GM23338 (cell line): Measurements from ENCODE around the gene RNF186.

Experiments used
- CREB1 ChIP-seq: fragments of 250-450 bp; sonication (Bioruptor Pico); IDR thresholded peaks from 2 replicates; pipeline ENCODE4 v1.5.0; 2020; ENCODE audit warnings: low read depth, mild to moderate bottlenecking, moderate library complexity
- EZH2 ChIP-seq: fragments of 200-600 bp; sonication (generic); IDR thresholded peaks from one replicate; pipeline ENCODE4 v1.8.0; 2017; ENCODE audit warnings: antibody characterized with exemption, mild to moderate bottlenecking, low read depth; ENCODE audit not compliant: unreplicated experiment
- EZH2phosphoT487 ChIP-seq: fragments of 200-600 bp; sonication (generic); IDR thresholded peaks from one replicate; pipeline ENCODE4 v1.8.1; 2018; ENCODE audit warnings: antibody characterized with exemption; ENCODE audit not compliant: unreplicated experiment
- NANOG ChIP-seq: IDR thresholded peaks from 2 replicates; pipeline ENCODE4 v1.6.1; 2016; ENCODE audit warnings: antibody characterized with exemption, borderline replicate concordance
- POLR2AphosphoS5 ChIP-seq: IDR thresholded peaks from 2 replicates; pipeline ENCODE4 v1.6.1; 2016; ENCODE audit warnings: antibody characterized with exemption, low read depth
- STAT1 ChIP-seq: IDR thresholded peaks from one replicate; pipeline ENCODE4 v1.6.1; 2016; ENCODE audit warnings: antibody characterized with exemption; ENCODE audit not compliant: unreplicated experiment
- ZNF114 ChIP-seq: fragments of 250-450 bp; sonication (Bioruptor Pico); IDR thresholded peaks from 2 replicates; pipeline ENCODE4 v1.5.0; 2020; ENCODE audit warnings: mild to moderate bottlenecking, moderate library complexity
- ZNF331 ChIP-seq: fragments of 250-450 bp; sonication (Bioruptor Pico); IDR thresholded peaks from 2 replicates; pipeline ENCODE4 v1.5.0; 2020; ENCODE audit warnings: low read depth, mild to moderate bottlenecking, moderate library complexity
- TF ChIP-seq, protein P1 (sequence below), 2 experiments: fragments of 200-600 bp in 1 of 2; sonication (generic) in 1 of 2; conservative IDR thresholded peaks; 2 replicates each; pipeline versions ENCODE4 v1.5.1 to v1.6.1; 2016 to 2017; ENCODE audit warnings: antibody characterized with exemption in 2 of 2, low read depth in 2 of 2, mild to moderate bottlenecking in 2 of 2, moderate library complexity in 1 of 2
- TF ChIP-seq, protein P2 (sequence below): IDR thresholded peaks from one replicate; pipeline ENCODE4 v1.6.1; 2018; ENCODE audit warnings: antibody characterized with exemption; ENCODE audit not compliant: unreplicated experiment

DNA sequence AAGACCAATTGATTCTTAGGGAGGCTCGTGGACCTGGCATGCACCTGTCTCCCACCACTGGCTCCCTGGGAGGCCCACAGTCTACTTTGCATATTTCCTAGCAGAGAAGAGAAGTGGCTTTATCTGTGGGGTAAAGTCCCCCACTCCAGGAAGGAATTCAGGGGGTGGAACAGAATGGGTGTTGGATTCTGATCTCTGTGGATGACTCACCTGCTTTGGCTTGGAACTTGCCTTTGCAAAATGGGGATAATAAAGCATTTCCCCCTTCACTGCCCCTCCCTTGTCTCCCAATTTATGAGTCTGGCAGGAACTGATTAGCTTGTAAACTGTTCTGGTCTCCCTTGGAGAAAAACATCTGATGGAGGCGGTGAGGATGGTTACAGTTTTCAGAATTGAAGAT is 46.0 kb upstream of the RNF186 start:
- TF ChIP-seq, protein P1, sequence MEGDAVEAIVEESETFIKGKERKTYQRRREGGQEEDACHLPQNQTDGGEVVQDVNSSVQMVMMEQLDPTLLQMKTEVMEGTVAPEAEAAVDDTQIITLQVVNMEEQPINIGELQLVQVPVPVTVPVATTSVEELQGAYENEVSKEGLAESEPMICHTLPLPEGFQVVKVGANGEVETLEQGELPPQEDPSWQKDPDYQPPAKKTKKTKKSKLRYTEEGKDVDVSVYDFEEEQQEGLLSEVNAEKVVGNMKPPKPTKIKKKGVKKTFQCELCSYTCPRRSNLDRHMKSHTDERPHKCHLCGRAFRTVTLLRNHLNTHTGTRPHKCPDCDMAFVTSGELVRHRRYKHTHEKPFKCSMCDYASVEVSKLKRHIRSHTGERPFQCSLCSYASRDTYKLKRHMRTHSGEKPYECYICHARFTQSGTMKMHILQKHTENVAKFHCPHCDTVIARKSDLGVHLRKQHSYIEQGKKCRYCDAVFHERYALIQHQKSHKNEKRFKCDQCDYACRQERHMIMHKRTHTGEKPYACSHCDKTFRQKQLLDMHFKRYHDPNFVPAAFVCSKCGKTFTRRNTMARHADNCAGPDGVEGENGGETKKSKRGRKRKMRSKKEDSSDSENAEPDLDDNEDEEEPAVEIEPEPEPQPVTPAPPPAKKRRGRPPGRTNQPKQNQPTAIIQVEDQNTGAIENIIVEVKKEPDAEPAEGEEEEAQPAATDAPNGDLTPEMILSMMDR (conservative IDR thresholded peaks at IDR 0.05; ENCODE audit: low read depth in 2 of 2) = no peak
- TF ChIP-seq POLR2AphosphoS5 (no peak), EZH2 (no peak), CREB1 (no peak), ZNF331 (CRISPR knock-in tag) (no peak), EZH2phosphoT487 (no peak), ZNF114 (CRISPR knock-in tag) (no peak), NANOG (no peak), STAT1 (no peak)
- TF ChIP-seq, protein P2, sequence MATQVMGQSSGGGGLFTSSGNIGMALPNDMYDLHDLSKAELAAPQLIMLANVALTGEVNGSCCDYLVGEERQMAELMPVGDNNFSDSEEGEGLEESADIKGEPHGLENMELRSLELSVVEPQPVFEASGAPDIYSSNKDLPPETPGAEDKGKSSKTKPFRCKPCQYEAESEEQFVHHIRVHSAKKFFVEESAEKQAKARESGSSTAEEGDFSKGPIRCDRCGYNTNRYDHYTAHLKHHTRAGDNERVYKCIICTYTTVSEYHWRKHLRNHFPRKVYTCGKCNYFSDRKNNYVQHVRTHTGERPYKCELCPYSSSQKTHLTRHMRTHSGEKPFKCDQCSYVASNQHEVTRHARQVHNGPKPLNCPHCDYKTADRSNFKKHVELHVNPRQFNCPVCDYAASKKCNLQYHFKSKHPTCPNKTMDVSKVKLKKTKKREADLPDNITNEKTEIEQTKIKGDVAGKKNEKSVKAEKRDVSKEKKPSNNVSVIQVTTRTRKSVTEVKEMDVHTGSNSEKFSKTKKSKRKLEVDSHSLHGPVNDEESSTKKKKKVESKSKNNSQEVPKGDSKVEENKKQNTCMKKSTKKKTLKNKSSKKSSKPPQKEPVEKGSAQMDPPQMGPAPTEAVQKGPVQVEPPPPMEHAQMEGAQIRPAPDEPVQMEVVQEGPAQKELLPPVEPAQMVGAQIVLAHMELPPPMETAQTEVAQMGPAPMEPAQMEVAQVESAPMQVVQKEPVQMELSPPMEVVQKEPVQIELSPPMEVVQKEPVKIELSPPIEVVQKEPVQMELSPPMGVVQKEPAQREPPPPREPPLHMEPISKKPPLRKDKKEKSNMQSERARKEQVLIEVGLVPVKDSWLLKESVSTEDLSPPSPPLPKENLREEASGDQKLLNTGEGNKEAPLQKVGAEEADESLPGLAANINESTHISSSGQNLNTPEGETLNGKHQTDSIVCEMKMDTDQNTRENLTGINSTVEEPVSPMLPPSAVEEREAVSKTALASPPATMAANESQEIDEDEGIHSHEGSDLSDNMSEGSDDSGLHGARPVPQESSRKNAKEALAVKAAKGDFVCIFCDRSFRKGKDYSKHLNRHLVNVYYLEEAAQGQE = no peak
